Stimulated activated CD4-positive, alpha-beta T cell treated with anti-CD3 and anti-CD28 coated beads, TNF-alpha, amount 100 ng/mL, for 1 hour (primary cell): Measurements from ENCODE around the gene NOC2L.
A peak's percentile ranks its signal among the peaks of the same experiment; 100 is the strongest.

Experiments
- DNase-seq, 3 donors: peaks; one replicate each; pipeline ENCODE4 v3.0.0-alpha.2; 2020; ENCODE audit warnings: low read depth in 3 of 3, low spot score in 1 of 3

The NOC2L gene

GRCh38 chr1:975896-976683 is 17.0 kb upstream of the NOC2L start:
- peak in 2 of 3 donors; percentile 50 to 57 for DNase-seq

DNA sequence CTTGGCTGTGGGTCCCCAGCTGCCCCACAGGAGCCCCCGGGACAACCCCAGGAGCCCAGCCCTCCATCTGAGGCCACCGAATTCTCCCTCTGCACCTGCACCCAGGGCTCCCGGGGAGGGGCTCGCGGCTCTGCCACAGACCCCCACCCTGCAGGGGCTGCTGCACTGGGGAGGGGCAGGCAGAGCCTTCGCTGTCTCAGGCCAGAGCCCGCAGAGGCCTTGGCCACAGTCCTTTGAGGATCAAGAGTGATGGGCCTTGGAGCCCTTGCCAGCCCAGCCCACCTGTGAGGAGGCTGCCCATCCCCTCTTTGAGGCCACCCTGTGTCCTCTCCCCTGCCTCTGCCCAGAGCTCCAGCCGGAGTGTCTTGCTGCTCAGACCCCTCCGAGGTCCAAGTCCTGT is 16.3 kb upstream of the NOC2L start:
- DNase-seq, result no peak

GRCh38 chr1:974687-975328 is 15.8 kb upstream of the NOC2L start:
- DNase-seq, result no peak

- no peak for DNase-seq
These were observed 15.2 kb upstream of the NOC2L start for GRCh38 chr1:974293-974640.

DNA sequence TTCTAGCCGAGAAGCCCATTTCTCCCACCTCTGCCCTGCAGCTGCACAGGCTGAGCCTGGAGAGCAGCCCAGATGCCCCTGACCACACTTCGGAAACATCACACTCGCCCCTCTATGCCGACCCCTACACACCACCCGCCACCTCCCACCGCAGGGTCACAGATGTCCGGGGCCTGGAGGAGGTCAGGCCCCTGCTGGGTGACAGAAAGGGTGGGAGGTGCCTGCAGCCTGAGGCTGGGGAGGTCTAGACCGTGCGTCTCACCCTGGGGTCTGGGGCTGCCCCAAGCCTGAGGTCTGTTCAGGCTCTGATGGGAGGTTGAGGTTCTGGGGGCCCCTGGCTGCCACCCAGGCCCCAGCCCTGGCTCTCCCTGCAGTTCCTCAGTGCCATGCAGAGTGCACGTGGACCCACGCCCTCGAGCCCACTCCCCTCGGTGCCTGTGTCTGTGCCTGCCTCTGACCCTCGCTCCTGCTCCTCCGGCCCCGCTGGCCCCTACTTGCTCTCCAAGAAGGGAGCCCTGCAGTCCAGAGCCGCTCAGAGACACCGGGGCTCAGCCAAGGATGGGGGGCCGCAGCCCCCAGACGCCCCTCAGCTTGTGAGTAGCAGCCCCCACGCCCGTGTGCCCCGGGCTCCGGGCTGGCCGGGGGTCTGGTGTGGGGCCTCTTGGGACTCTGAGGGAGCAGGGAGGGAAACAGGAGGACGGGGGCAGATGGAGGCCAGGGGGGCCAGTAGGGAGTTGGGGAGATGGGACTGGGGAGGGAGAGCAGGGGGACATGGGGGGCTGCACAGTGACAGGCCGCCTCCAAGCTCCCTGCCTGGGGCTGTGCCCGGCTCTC is 14.6 kb upstream of the NOC2L start:
- no peak for DNase-seq

- no peak for DNase-seq
These were observed 13.8 kb upstream of the NOC2L start for GRCh38 chr1:972726-973458.

DNA sequence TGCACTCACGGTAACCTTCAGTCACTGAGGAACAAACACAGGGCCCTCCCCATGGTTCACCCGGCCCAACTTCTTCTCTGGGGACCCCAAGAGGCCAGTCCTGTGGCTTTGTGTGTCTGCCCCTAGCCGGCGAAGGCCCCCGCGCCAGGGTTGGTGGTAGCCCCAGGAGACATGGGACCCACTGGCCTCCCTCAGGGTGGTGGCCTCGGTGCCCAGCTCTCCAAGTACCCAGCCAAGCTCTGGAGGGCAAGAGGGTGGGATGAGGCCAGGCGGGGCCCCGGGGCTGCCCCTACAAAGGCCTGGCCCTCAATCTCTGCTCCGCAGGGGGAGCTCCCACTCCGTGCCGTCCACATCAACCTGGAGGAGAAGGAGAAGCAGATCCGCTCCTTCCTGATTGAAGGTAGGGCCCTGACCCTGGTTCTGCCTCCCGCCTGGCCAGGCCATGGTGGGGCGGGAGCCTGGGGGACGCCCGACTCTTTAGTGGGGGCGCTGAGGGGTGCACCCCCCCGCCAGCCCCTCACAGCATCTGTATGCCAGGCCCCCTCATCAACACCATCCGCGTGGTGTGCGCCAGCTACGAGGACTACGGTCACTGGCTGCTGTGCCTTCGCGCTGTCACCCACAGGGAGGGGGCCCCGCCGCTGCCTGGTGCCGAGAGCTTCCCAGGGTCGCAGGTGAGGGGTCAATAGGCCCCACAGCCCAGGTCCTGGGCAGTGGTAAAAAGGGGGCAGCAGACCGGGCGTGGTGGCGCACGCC is 12.9 kb upstream of the NOC2L start:
- DNase-seq, result no peak

DNA sequence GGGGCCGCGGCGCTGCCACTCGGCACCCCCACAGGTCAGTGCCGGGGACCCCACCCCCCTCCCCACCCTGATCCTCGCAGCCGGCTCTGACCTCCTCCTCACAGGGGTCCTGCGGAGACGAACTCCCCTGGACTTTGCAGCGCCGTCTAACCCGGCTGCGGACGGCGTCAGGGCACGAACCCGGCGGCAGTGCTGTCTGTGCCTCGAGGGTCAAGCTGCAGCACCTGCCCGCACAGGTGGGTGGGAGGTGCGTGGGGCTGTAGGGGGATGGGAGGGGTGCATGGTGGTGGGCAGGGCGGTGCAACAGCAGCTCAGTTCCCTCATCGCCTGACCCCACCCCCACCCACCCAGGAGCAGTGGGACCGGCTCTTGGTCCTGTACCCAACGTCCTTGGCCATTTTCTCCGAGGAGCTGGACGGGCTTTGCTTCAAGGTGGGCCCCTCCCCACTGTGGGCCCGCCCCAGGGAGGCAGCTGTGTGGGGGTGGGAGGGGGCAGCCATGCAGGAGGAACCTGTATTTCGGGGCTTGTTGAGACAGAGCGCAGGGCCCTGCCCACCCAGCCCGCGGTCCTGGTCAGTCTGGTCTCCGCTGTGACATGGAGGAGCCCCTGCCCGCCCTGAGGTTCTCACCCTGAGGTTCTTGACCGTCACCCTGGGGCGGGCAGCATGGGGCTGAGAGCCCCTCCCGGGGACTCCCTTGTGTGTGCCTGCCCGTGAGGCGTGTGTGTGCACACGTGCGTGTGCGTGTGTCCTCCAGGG is 12.1 kb upstream of the NOC2L start:
- no peak for DNase-seq

DNA sequence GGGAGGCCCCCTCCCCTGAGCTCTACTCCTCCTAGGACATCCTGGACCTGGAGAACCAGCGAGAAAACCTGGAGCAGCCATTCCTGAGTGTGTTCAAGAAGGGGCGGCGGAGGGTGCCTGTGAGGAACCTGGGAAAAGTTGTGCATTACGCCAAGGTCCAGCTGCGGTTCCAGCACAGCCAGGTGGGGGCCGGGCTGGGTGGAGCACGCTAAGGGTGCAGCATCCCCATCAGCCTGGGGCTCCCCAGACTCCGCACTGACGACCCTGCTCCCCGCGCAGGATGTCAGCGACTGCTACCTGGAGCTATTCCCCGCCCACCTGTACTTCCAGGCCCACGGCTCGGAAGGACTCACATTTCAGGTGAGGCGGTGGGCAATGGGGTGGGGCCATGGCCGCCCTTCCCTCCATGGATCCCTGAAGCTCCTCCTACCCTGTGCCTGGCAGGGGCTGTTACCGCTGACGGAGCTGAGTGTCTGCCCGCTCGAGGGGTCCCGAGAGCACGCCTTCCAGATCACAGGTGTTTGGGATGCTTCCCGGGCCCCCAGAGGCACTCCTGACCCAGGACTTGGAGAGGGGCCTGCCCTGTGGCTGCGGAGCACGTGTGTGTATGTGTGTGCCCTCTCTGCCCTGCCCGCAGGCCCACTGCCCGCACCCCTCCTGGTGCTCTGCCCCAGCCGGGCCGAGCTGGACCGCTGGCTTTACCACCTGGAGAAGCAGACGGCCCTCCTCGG is 11.4 kb upstream of the NOC2L start:
- no peak for DNase-seq

GRCh38 chr1:969260-969855 is 10.3 kb upstream of the NOC2L start:
- no peak for DNase-seq

DNA sequence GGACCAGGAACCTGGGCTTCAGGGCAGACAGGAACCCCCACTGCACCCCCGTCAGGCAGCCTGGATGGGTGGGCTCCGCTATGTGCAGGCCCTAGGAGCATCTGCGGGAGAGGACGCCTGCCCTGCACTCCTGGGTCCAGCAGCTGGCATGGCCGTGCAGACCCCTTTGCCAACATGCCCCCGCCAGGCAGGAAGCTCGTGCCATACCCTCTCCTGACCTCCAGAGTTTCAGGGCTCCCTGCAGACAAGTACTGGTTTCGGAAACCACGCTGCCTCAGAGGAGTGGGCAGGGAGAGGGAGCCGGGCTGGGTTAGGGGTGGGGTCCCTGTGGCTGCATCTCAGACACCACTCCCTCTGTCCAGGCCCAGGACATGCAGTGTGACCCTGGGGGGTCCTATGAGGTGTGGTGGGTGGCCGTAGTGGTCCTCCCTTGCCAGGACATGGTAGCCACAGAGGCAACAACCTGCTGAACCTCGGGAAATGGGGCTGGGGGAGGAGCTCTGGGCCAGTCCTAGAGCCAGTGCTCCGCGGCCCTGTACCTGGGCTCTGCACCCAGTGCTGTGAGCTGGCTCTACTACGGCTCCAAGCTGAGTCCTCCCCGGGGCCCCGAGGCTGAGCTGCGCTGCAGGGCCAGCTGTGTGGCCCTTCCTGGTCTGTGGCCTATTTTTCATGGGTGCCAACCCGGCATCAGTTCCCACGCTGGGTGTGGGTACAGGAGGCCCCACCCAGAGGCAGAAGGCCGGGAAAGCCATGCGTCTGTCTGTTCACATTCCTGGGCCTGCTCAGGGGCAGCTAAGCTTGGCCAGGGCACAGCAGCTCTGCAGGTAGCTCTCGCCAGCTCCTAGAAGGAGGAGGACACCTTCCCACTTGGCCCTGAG is 8.6 kb upstream of the NOC2L start:
- DNase-seq, result no peak

- peak; percentile 40 to 80 (median 71) for DNase-seq
These were observed 7.7 kb upstream of the NOC2L start for GRCh38 chr1:966704-967300.

- DNase-seq, result no peak
These were observed 7.2 kb upstream of the NOC2L start, which contains the start of gene PLEKHN1 for GRCh38 chr1:966135-966703. Gene PLEKHN1 (plus strand): TSS chr1:966482. CDS start chr1:966532, 50 bp downstream.

- no peak for DNase-seq
These were observed 6.6 kb upstream of the NOC2L start for GRCh38 chr1:965526-966134.

DNA sequence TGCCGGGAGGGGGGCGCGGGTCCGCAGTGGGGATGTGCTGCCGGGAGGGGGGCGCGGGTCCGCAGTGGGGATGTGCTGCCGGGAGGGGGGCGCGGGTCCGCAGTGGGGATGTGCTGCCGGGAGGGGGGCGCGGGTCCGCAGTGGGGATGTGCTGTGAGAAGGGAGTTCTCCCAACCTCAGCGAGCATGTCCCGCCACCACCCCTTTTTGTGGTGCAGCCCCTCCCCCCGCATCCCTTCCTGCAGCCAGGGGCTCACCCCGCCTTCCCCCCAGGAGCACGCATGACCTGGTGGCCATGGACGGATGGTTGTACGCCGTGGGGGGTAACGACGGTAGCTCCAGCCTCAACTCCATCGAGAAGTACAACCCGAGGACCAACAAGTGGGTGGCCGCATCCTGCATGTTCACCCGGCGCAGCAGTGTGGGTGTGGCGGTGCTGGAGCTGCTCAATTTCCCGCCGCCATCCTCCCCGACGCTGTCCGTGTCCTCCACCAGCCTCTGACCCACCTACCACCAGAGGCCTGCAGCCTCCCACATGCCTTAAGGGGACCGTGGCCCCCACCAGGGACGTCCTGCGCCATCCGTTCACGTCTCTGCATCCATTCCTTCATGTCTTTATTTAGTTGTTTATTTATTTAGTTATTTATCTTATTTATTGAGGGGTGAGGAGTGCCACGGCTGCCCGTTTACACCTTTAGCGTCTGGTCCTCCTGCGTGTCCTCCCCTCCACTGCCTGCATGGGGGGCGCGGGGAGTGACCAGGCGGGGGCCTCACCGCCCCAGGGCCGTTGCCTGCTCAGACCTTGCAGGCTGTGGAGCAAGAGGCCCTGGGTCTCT is 5.9 kb upstream of the NOC2L start:
- no peak for DNase-seq
